GM18511 (cell line): ENCODE results near the gene LRP2.
A peak's percentile ranks its signal among the peaks of the same experiment; 100 is the strongest.
"Not testable (repeated sequence)": the region's sequence is repeated elsewhere in the genome, so short reads cannot be mapped to it uniquely, and the experiment has no call there.

Experiments used
- ATAC-seq: cut with Tn5 transposase; IDR thresholded peaks from one replicate; pipeline ENCODE4 v1.9.1; 2021; ENCODE audit warnings: mild to moderate bottlenecking, moderate library complexity; ENCODE audit not compliant: unreplicated experiment

The LRP2 gene

DNA sequence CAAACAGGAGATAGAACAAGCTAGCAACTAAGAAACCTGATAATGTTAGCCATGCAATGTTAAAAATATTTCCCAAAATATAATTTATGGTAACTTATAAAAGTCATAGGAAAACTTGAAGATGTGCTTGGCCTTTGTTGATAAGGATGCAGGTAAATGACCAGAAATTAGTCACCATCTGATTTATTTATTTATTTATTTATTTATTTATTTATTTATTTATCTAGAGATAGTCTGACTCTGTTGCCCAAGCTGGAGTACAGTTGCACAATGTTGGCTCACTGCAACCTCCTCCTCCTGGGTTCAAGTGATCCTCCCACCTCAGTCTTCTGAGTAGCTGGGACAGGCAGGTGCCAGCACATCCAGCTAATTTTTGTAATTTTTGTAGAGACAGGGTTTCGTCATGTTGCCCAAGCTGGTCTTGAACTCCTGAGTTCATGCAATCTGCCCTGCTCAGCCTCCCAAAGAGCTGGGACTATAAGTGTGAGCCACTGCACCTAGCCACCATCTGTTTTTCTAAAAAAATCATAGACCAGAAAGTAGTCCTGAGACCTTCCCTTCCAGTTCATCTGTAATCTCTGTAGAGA is 183.4 kb downstream of the LRP2 start:
- no peak for ATAC-seq

DNA sequence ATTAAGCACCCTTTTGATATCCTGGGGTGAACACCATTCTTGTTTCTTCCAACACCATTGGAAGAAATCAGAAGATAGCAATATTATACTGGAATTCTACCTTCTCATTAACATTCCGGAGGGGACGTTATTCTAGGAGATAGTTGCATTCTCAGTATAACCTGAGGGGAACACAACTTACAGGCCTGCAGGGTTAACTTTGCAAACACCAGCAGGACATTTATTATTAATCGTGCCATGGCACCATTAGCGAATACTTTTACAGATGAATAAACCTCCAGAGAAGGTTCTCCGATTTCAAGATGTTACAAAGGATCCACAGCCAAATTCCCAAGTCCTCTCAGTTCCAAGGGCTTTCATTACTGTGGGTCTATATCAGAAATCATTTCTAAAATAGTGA is 184.0 kb downstream of the LRP2 start:
- ATAC-seq: no peak

DNA sequence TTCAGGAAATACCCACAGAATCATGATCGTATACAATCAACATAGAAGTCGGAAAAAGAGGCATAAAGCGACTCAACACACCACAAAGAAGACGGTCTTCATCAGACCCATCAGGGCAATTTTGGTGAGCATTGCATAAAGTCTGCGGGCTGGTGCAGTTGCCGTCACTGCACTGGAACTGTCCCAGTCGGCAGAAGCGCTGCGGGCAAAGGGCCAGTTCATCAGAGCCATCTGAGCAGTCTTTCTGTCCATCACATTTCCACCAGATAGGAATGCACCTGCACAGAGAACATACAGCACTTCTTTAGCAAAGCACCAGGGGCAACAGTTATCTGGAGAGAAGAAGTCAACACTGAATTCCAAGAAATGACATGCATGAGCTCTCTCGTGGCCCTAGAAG is 187.2 kb downstream of the LRP2 start:
- no peak for ATAC-seq

DNA sequence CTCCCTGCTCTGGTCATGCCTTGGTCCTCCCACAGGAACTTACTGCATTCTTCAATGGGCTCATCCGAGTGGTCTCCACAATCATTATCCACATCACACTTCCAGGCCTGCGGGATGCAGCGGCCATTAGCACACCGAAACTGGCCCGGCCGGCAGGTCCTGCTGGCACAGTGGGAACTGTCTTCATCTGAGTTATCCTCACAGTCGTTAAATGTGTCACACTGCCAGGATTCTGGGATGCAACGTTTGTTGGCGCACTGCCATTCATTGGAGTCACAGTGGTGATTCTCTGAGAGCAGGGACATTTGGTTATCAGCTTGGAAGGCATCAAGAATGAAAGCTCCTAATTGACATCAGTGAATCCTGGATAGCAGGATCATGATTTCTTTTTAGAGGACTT is 188.5 kb downstream of the LRP2 start:
- ATAC-seq: no peak

DNA sequence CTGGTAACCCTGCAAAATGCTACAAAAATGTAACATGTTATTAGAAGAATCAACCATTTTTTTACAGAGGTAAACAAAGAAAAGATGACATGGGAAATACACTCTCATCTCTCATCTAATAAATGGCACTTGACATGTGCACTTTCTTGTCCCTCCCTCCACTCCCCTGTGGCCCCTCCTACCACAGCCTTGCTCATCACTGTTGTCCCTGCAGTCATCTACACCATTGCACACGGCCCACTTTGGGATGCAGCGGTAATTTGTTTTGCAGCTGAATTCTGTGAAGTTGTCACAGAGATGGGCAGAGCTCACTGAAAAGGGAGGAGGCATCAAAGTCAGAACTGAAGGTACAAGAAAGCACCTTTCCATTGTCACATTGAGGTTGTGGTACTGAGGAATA is 189.4 kb downstream of the LRP2 start:
- no peak for ATAC-seq

DNA sequence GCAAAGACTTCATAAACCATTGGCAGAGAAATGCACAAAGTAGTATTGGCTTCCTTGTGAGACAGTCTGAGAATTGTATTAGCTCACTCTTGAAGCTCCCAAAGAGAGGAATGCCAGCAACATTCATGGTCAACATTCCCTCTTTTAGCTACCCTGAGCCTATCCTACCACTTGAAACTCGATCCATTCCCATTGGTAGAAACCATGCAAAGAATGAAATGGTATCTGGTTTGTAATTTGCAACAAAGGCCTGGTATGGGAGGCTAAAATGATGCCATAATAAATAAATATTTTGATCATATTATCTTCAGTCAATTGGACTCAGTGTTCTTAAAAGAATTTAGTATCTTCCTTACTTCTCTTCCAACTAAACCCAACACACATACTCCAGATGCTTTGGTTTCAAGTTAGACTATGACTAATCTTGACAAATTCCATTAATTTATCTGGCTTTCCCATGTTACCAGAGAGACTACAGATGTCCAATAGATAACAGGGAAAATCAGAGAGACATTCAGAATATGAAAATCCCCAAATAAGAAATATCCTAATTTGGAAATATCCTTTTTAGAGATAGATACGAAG is 190.1 kb downstream of the LRP2 start:
- ATAC-seq: no peak

DNA sequence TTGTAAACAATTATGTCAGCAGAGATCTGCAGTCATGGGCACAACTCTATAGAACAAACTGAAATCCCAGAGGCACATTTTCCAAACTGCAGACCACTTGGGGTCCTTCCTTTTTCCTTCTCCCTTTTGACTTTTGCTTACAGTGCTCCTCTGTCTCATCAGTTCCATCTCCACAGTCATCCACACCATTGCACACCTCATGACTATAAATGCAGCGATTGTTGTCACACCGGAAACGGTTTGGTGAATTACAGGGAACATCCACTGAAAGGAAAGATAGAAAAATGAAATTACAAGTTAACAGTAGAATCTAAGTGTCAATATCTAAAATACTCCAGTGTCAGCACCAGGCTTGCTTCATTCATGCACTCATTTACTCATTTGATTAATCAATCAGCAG is 196.5 kb downstream of the LRP2 start:
- no peak for ATAC-seq

DNA sequence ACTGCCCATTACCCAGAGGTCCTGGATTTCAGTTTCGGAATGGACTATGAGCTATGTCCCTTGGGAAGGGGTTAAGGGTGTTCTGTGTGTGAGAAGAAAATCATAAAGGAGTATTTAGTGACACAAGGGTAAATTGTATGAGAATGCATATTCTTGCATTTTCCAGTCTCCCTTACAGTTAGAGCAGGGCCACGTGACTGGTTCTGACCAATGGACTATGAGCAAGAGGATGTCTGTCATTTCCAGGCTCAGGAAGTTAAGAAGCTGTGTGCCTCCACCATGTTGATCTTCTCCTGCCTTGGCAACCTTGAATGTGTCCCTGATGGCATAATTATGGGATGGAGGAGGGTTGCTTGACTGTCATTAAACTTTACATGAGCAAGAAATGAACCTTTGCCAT is 198.0 kb downstream of the LRP2 start:
- ATAC-seq: no peak

DNA sequence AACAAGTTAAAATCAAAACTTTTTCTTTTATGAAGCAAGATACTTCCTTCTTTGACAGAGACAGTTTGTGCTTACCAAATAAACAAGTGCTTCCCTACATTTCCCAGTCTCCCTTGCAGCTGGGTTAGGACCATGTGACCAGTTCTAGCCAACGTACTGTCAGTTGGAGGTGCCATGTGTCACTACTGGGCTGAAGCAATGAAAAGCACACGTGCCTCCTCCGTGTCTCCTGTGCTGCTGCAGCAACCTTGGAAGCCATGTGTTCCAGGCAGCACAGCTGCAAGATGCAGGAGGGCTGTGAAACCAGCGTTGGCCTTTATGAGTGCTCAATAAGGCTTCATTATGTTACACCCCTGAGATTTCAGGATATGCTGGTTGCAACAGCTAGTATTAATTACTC is 199.7 kb downstream of the LRP2 start:
- ATAC-seq: no peak

DNA sequence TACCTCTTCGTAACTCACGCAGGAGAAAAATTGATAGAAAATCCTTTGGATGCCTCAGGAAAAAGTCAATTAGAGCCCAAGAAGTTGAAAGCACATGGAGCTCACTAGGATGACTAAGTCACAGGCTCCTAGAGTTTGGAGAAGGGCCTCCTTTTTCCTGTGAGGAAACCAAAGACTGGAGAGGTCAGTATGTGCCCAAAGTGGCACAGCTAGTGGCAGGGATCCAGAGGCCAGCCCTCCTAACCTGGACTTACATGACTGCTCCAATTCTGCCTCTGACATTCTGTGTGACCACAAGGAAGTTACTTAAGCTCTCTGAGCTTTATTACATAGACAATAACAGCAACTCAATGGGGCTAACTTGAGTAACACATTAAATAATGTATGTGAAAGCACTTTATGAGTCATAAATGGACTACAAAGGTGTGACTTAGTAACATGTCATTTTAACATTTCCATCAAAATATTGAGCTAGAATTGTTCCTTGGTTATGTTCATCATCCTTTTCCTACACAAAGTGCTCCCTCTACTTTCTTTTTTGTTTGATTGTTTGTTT is 201.3 kb downstream of the LRP2 start:
- no peak for ATAC-seq

DNA sequence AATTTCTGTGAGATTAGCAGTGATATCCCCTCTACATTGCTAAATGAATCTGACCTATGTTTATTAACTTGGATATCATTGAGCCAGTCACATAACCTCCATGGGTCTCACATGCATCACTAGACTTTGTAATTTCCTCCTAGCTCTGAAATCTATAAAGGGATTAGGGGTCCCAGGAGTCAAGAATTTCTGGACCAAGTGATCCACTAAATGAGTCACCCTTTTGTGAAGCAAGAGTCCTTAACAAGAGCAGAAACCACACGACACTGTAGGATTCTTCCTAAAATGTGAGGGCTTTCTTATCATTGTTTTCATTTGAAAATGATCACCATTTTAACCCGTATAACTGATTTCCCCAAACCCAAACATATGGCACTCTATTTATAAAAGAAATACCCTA is 202.6 kb downstream of the LRP2 start:
- no peak for ATAC-seq

DNA sequence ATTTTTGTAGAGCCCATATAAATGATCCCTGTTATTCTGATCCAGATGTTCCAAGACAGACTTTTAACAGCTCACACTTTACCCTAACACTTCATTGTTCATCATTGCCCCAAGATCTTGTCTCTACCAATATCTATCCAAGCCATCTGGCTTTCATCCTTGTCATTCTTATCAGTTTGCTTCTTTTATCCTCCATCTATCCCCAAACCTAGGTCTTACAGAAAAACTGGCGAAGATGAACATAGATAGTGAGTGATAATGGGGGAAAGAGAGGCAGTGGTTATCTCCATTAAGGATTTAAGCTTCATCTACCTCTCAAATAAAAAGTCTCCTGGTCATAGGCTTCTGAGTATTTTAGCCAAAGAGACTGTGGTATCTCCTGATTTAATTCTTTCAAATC is 203.5 kb downstream of the LRP2 start:
- ATAC-seq: no peak

DNA sequence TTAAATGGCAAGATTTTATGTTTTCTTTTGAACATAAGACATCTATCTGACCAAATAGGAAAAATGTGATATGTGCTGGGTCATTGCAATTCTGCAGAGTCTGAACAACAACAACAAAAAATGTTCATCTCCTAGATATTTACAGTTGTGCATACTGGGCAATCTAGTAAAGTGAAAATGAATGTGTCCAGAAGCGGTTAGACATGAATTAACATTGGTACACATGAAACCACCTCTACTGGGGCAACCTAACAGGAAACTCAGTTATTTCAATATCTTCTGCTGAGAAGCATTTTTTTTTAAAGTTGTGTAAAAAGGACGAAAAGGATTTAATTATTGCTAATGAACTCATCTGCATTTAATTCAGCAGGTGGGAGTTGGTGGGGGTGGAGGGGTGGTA is 216.1 kb downstream of the LRP2 start:
- no peak for ATAC-seq

DNA sequence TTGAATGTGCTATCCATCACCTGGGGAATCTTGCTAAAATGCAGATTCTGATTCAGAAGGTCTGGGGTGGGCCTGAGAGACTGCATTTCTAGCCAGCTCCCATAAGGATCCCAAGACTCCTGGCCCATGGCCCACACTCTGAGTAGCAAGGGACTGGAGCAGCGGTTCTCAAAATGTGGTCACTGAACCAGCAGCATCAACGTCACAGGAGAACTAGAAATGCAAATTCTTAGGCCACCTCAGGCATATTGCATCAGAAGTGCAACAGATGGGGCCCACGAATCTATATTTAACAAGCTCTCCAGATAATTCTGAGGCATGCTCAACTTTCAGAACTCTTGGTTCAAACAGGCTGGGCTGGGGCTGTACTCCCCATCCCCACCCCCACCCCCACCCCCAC is 218.3 kb downstream of the LRP2 start:
- ATAC-seq: no peak

DNA sequence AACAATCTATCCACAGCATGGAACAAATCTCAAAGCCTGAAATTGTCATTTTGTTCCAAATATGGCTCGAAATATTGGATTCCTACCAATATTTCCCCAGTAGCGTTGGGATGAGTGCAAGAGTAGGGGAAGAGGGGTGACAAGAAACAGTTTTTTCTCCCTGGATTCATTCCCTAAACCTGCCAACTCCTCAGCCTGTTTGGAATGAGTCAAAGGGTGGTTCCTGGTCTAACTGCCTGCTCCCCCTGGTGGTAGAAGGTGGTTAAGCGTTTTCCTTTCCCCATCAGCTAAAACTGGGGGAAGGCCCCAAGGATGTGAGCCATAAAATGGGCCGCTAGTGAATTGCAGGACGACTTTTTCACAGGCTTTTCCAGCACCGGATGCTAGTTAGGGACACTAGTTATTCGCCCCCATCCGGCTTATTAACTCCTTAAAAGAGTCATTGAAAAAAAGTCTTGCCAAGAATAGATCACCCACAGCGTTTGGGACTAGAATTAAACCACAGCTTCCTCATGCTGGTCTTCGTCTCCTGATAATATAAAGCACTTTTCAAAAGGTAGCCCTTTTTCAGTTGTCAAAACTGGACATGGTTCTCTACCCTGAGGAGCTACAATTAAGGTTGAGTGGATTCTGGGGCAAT is 220.5 kb downstream of the LRP2 start:
- peak; percentile 74 for ATAC-seq

DNA sequence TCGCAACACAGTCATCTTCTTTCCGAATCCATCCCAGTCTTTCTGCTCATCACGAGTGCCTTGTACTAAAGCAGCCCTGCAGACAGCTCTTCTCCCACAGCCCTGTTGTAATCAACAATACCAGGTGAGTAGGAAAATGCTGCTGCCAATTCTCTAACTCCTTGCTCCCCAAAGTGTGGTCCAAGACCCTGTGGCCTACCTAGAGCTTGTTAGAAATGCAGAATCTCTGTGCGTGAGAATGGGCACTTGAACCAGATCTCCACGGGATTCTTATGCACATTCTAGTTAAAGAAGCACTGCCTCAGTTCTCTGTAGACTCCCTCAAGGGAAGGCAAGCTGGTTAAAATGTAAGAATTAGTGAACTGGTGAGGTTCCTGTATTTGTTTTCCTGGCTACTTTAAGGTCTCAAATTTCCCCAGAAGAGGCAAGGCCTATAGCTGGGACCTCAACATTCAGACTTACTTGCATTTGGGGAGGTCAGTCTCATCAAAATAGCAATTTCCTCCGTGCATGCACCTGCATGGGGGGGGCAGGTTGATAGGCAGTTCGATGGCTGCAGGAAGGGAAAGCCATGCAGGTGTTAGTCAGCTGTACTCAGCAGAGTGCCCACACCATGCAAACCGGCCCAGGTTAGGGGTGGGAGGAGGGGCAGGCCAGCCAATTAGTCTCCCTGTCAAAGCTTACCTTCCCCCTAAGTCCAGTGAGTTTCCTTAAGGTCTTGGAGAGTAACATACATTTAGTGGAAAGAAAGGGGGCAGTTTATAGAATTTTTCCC is 222.2 kb downstream of the LRP2 start:
- no peak for ATAC-seq

DNA sequence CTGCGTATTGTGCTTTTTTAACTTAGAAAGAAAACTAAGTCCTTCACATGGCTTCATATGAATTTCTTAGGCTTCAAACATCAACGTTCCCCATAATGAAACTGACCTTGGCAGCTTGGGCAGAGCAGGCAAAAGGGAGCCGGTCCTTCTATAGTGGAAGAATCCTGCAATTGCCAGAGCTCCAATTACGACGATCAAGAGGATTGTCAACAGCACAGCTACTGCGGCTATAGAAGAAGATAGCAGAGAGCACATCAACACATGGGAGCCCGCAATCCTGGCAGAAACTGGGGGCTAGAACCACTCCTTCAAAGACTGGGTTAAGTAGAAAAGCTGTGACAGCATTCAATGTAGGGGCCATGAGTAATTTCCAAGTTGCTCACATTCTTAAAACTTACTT is 223.2 kb downstream of the LRP2 start:
- ATAC-seq: no peak

DNA sequence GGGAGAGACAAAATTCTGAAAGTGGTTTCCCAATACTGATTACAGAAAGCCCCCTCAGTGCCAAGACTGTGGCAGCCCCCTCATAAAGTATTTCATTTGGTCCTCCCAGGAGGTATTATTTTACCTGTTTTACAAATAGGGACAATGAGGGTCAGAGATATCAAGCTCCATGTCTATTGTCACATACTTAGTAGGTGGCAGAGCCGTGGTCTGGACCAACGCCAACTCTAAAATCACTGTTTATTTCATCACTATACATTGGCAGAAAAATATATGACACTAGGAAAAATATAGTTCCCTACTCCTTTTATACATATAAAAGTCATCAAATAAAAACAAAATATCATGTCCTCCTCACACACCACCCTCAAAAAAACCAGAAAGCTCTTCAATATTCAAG is 224.4 kb downstream of the LRP2 start:
- no peak for ATAC-seq

DNA sequence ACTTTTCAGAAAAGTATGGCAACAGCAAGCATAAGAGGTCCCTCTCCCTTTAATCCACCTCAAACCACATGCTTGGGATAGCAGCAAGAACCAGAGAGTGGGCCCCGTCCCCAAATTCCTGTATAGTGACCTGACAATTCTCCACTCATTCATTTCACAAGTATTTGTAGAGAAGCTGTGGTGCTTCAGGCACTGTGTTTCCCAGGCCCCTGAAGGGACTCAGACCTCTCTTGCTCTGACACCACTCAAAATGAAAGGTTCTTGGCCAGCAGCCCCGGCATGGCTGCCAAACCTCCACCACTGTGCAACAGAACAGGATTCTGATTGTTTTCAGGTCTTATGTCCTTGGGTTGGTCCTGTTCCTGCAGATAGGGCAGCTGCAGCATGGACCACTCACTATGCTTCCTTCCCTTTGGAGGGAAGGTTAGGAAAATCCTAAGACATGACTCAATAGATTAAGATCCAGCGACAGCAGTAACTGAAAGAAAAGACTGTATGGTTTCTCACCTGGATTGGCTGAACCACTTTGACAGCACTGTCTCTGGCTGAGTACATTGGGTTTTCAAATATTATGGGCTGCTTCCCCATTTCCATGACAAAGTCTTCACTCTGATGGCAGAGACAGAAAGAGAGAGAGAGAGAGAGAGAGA is 225.3 kb downstream of the LRP2 start:
- no peak for ATAC-seq

DNA sequence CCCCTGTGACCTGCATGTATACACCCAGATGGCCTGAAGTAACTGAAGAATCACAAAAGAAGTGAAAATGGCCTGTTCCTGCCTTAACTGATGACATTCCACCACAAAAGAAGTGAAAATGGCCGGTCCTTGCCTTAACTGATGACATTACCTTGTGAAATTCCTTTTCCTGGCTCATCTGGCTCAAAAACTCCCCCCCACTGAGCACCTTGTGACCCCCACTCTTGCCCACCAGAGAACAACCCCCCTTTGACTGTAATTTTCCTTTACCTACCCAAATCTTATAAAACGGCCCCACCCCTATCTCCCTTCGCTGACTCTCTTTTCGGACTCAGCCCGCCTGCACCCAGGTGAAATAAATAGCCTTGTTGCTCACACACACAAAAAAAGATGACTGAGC is 225.9 kb downstream of the LRP2 start:
- not testable (repeated sequence) for ATAC-seq

DNA sequence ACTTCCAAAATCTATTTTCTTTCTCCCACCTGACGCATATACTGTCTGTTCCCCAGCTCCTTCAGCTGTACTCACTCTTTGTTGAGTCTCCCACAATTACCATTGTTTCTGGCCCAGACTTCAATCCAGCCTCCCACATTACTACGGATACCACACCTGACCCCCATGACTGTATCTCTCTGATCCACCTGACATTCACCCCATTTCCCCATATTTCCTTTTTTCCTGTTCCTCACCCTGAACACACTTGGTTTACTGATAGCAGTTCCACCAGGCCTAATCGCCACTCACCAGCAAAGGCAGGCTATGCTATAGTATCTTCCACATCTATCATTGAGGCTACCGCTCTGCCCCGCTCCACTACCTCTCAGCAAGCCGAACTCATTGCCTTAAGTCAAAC is 228.1 kb downstream of the LRP2 start:
- ATAC-seq: not testable (repeated sequence)
